Right lobe of liver (tissue), 4 donors: ENCODE data around the gene ACAP3.

Experiments
- CTCF ChIP-seq, 4 donors: fragments of 200-600 bp in 3 of 4; fragments of 450-650 bp in 1 of 4; IDR thresholded peaks; one replicate each; pipeline versions ENCODE4 v1.5.1 to v1.8.0; 2016 to 2022; ENCODE audit warnings: antibody characterized with exemption in 4 of 4, mild to moderate bottlenecking in 2 of 4
- POLR2A ChIP-seq: fragments of 450-650 bp; IDR thresholded peaks from one replicate; pipeline ENCODE4 v1.6.1; 2017; ENCODE audit warnings: antibody characterized with exemption, mild to moderate bottlenecking
- donor health status: DM: no; HTN: no; CAD: no.
- donor health status: DM: no; HTN: no; CAD: no.
- donor health status: DM: no; HTN: yes; CAD: no.

GRCh38 chr1:1322418-1322817, 14.7 kb upstream of the ACAP3 start:
- TF ChIP-seq POLR2A (no peak), CTCF (IDR thresholded peaks at IDR 0.05) (no peak)
